CD4-positive, alpha-beta T cell treated with Interferon alpha-2 for 1 hour (primary cell): Measurements from ENCODE around the gene CILP2.

Experiments used
- DNase-seq, 2 donors: peaks; one replicate each; pipeline ENCODE4 v3.0.0-alpha.2; 2020 to 2022

CILP2 gene

DNA sequence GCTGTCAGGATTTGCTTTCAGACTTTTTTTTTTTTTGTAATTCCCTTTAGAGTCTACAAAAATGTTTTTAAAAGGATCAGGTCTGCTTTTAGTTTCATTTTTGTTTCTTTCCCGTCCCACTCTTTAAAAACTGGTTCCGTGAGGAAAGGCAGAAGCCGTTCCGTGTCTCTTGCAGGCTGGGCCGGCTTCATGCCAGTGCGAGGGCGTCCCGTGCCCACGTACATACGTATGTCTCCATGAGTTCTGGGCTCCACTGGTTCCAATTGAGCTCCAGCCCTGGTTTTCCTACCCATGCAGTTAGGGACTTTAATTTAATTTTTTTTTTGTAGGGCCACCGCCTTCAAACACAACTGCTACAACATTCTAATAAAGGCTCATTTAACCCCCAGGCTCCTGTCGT is 31.5 kb upstream of the CILP2 start:
- no peak for DNase-seq

DNA sequence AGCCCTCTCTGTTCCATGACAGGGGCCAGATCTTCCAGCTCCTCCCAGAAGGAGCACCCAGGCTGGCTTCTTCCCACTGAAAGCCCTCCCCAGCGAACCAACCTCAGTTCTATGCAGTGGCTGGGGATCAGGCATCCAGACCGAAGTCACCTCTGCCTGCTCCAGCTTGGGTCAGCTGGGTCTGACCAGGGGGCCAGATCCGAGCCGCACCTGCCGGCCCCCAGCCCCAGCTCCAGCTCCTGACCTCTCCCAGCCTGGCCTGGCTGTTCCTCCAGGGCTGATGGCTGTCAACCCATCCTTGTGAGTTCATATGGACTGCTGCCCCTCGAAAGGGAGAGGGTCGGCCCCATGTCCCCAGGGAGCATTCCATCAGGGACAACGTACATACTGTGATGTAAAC is 30.7 kb upstream of the CILP2 start:
- no peak for DNase-seq

DNA sequence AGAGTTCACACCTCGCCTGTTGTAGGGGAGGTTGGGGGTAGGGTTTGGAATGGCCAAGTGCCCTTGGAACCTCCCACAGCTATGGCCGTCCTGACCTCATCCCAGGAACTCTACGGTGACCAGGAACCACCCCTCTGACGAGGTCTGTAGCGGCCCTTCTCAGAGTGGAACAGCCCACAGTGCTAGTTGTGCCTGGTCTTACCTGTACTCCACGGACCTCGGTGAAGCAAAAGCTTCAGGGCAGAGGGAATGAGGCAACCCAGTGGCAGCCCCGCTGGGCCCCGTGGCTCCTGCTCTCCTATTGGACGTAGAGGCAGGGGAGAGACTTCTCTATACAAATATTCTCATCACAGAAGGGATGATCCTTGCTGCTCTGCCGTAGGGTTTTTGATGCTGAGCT is 29.8 kb upstream of the CILP2 start:
- DNase-seq, result no peak

DNA sequence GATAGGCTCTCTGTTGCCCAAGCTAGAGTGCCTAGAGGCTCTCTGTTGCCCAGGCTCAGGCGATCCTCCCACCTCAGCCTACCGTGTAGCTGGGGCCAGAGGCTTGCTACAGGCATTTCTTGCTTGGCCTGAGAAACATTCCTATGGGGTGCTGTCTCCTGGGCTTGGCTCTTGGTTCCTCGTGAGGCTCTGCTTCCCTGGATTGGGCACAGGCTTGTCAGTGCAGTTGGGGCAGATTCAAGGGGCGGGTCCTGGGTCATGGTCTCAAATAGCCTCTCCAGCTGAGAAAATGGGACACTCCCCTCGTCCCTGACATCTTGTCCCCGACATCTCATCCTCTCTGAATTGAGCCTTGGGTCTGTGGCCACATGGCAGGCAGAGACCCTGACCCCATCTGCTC is 27.6 kb upstream of the CILP2 start:
- DNase-seq, result no peak

DNA sequence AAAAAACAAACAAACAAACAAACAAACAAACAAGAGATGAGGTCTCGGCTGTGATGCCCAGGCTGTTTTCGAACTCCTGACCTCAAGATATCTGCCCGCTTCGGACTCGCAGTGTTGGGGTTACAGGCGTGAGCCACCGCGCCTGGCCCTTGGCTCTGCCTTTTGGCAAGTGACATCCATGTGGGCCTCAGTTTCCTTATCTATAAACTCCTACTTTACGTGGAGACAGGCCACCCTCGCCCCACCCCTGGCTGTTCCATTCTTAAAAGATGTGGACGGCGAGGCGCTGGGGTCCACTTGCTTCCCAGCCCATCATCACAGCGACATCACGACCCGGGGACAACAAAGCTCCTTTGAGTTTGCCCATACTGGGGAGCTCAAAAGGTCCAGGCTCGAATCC is 24.4 kb upstream of the CILP2 start:
- DNase-seq, result no peak

DNA sequence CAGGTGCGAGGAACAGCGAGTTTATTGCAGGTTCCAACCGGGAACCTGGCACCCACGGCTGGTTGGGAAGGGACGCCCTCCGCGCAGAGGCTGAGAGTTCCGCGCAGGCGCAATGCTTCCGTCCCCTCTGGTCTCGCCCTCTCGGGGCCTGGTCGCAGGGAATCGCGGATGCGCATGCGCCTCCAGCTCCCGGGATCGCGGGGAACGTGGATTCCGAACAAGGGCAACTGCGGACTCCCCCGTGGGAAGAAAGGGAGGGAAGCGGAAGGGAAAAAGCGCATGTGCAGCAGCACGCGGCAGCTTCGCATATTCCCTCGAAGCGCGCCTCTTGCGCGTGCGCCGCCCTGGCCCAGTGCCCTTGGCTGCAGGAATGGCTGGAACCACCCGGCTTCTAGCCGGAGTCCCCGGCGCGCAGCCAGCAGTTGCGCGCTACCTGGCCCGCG is 23.8 kb upstream of the CILP2 start:
- DNase-seq, result peak in 1 of 2 donors; percentile 24

DNA sequence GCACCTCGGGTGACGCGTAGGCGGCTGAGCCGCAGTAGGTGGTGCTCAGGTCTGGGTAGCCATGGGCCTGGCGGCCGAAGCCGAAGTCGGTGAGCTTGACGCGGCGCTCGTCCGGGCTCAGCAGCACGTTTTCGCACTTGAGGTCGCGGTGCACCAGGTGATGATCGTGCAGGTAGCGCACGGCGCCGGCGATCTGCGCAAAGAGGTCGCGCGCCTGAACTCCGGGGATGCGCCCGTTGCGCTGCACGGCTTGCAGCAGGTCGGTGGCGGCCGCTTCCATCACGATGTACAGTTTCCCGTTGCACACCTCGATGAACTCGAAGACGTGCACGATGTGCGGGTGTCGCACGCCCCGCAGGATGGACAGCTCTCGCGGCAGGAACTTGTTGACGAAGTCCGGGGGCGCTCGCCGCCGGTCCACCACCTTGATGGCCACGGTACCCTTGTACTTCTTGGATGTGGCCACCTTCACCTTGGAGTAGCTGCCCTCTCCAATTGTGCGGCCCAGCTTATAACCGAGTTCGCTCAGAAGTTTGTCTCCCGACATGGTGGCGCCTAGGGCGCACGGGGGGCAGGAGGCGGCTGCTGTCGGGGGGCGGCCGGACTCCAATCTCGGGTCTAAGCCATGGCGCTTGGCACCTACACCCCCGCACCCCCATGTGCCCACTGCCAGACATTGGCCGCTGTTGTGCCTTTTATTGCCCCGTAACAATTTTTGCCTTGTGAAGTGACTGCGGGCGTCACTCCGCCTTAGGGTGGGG is 23.0 kb upstream of the CILP2 start, which contains the start of gene TSSK6:
Gene TSSK6, minus strand, starts transcription at position 668 of the 761 bp plus-strand sequence. Its CDS starts 121 bp downstream, at position 547.
- no peak for DNase-seq

DNA sequence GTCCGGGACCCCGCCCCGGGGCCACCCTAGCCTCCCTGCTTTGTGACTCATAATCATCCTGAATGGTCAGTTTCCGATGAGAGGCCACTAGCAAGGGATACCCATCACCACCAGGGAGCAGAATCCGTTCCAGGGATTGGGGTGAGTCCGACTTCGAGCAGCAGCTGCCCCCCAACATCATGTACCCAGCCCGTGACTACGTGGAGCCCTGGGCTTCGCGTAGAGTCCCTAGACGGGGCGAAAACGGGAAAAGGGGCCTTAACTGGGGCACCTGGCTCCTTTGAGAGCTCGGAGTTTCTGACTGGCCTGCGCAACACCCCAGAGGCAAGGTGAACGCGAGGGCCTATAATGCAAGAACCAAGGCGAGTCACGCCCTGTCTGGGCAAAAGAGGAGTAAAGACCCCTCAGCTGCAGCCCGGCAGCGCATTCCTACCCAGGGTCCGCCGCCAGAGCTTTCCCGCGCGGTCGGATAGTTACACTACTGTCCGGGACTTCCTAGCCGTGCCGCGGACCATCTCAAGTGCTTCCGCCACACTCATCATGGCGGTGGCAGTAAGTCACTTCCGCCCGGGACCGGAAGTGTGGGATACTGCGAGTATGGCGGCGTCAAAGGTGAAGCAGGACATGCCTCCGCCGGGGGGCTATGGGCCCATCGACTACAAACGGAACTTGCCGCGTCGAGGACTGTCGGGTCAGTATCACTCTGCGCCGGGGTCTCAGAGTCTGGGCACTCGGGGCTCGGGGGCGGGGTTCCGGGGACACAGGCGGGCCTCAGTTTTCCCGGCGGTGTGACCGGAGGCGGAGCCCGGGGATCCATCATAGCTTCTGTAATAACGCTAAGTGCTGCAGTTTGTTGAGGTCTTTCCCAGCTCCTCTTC is 22.2 kb upstream of the CILP2 start, which contains the start of gene NDUFA13:
Gene NDUFA13, plus strand, starts transcription at position 584 of the 878 bp plus-strand sequence. Its CDS starts 14 bp downstream, at position 598.
- peak; percentile 91 to 96 for DNase-seq

DNA sequence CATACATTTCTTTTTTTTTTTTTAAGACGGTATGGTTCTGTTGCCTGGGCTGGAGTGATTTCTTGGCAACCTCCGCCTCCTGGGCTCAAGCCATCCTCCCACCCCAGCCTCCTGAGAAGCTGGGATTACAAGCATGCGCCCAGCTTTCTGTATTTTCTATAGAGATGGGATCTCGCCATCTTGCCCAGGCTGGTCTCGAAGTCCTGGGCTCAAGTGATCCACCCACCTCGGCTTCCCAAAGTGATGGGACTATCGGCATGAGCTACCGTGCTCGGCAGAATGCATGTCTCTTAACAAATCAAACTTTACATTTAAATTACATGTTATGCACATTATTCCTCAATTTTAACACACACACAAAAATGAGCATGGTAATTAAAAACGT is 20.8 kb upstream of the CILP2 start:
- DNase-seq, result no peak

DNA sequence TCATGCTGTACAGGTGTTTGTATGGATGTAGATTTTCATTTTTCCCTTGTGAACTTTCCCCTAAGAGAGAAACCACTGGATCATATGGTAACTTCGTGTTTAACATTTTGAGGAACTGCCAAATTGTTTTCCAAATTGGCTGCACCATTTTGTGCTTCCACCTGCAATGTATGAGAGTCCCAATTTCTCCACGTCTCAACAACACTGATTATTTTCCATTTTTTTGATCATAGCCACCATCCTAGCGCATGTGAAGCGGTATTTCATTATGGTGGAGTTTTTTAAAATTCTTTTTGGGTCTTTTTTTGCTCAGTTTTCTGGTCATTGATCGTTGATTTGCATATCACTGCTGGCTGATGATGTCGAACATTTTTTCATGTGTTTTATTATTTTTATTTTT is 17.1 kb upstream of the CILP2 start:
- no peak for DNase-seq

DNA sequence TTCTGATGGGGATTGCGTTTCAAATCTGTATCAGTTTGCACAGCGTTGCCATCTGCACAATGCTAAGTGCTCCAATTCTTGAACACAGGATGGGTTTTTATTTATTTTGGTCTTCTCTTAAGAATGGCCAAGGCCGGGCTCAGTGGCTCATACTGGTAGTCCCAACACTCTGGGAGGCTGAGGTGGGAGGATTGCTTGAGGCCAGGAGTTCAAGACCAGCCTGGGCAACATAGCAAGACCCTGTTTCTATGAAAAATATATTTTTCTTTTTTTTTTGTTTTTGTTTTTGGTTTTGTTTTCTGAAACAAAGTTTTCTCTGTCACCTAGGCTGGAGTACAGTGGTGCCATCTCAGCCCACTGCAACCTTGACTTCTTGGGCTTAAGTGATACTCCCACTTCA is 14.9 kb upstream of the CILP2 start:
- no peak for DNase-seq

DNA sequence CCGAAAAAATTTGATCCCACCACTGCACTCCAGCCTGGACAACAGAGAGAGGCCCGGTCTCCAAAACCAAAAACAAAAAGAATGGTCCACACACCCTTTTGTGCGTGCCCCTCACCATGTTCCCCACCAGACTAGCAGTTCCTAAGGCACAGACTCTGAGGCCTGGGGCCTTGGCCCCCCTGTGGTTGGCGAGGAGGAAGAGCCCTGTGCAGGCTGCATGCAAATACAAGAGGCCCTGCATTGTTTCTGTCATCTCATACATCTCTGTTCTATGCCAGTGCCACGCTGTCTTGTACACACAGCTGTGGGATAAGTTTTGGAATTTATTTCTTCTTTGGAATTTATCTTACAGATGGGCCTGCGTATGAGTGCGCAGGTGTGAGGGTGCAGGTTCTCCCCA is 14.0 kb upstream of the CILP2 start:
- DNase-seq, result no peak

DNA sequence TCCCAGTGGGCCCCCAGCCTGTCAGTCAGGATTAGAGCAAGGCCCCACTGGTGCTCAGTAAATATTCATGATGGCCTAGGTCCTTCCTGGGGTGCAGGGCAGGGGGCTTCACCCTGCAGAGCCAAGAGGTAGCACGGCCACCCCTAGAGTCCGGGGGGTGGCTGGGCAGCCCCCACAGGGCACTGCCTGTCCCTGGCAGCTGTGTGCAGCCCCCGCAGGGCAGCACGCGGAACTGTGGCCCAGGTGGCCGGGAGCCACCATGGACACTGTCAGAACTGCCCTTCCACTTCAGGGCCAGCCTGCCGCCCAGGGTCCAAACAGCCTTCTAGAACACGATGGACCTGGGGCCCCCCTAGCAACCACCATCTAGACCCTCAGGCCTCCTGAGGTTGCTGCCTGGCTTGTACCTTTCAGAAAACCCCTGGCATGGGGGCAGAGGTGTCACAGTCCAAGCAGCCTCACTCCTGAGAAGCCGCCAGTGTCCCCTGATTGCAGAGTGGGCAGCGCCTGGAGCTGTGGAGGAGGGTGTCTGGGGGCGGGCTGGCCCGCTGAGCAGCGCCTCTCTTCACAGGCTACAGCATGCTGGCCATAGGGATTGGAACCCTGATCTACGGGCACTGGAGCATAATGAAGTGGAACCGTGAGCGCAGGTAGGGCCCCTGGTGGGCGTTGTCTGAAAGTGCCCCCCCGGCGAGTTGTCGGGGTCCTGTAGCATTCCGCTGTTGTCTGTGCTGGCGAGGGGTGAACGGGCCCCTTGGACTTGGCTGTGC is 12.3 kb upstream of the CILP2 start:
- DNase-seq, result no peak

DNA sequence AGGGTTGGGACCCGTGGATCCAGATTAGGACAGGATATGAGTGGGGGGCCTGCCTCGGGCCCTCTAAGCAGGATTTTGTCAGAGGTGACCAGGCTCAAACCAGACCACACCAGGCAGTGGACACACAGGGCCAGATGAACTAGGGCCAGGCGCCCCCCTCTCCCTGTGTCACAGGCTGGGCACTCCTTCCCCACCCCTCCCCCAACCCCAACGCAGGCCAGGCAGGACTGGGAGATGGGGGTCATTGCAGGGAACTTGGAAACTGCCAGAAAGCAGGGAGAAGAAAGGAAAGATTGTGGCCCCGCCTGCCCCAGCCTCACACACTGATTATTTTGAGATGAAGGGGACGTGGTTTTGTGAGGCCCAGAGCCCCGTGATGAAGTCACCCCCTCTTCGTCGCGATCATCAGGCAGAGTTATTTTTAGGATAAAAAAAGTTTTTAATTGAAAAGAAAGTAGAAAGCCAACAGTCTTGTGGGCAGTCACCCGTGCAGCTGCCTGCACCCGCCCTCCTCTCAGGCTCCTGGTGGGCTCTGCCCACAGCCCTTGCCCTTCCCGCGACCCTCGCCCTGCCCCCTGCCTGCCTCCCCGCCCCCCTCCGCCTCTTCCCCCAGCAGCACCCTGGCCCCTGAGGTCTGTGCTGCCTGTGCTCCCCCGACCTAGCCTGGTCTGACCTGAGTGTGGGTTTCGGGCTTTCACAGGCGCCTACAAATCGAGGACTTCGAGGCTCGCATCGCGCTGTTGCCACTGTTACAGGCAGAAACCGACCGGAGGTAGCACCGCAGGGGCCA is 11.3 kb upstream of the CILP2 start:
- DNase-seq, result no peak

DNA sequence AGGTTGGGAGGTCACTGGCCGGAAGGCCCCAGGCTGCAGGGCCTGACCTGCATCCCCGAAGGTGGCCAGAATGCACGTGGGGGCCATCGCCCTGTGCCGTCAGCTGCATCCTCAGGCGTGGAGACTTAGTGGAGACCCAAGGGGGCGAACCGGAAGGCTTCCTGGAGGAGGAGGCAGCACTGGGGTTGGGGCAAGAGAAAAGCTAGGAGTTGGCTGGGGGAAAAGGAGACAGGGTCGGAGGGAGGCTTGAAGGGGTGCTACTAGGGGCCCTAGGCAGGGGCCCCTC is 10.8 kb upstream of the CILP2 start:
- no peak for DNase-seq

DNA sequence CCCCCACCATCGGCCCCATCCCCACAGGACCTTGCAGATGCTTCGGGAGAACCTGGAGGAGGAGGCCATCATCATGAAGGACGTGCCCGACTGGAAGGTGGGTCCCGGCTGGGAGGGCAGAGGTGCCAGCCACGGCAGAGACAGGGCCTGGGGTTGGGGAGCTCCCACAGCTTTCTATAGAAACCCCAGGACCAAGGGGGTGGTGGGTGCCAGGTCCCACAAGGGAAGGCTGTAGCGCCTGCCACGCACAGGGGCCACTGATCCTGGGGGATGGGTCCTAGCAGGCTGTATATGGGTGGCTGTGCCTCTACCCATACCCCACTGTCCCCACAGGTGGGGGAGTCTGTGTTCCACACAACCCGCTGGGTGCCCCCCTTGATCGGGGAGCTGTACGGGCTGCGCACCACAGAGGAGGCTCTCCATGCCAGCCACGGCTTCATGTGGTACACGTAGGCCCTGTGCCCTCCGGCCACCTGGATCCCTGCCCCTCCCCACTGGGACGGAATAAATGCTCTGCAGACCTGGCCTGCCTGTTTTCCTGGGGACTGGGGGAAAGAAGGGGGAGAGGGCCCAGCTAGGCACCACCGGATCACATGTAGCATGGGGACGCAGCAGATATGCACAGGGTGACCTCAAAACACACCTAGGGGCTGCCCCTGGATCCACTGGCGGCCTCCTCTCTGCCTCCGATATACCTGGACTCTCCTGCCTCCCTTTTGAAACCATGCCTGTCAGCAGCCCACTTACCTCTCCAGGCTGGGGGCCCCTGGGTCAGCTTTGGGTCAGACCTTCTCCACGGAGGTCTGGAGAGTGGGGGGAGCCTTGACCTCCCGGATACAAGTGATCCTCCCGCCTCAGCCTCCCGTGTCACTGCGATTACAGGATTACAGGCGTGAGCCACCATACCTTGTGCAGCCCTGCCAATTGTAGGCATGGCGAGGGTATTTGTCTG is 10.1 kb upstream of the CILP2 start:
- DNase-seq, result no peak

DNA sequence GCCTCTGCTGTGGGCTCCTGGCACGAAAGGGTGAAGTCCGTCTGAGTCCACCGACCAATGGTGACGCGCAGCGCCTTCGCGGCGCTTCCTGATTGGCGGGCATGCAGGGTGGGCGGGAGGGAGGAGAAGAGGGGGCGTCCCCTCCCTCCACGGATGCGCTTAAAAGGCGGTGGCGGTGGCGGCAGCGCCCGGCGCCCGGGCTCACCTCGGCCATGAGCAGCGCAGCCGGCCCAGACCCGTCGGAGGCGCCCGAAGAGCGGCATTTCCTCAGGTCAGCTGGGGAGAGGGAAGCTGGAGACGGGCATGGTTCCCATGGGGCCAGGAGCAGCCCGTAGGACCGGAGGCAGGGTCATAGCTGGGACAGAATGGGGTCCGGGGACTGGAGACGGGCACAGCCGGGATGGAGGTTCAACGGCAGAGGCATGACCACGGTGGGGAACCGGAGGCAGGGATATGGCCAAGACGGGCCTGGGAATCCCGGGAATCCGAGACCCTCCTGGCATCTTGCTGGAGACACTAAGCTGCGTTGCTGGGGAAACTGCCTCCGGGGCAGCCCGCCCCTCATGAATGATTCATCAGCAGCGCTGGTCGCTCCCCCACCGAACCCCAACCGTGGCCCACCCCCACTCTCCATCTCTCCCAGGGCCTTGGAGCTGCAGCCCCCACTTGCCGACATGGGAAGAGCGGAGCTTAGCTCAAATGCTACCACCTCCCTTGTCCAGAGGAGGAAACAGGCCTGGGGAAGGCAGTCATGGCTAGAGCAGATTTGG is 9.2 kb upstream of the CILP2 start, which contains the start of gene YJEFN3:
Gene YJEFN3, plus strand, starts transcription at position 191 of the 770 bp plus-strand sequence. Its CDS starts 22 bp downstream, at position 213.
- DNase-seq, result no peak

DNA sequence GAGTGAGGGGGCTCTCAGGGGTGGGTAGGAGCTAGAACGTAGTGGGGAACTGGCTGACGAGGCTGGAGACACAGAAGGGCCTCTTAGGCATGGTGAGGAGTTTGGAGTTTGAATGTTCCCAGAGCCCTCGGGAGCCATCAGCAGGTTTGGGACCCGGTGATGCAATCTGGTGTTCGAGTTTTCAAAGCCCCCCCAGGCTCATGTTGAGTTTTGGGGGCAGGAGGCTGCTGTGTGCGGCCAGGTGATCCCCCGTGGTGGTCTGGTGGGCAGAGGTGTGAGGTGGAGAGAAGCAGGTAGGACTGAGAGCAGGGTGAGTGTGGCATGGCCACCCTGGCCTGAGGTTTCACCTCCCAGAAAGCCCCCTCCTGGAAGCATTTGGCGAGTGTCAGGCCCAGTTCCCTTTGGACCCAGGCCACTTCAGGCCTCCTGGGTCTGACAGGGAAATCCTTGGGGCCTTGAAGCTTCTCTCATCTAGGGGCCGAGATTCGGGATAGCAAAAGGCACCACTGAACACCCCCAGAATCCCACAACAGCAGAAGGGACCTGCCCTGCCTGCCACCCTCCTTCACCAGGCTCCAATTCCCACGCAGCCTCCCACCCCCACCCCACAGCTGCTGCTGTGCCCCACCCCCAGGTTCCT is 8.2 kb upstream of the CILP2 start:
- no peak for DNase-seq

DNA sequence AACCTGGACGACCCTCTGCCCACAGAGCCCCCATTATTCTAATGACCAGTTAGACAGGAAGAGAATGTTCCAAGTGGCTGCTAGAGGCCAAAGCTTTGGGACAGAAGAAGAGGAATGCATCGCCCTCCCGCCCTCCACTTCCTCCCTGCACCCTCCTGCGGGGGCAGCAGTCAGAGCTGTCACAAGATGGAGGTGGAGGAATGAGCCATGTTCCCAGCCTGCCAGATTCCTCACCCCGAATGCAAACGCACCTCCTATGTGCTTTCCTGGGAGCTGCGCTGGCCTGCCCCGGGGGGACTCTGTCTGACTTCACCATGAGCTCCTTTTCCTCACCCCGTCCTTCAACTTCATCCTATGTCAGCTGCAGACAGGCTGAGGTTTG is 7.7 kb upstream of the CILP2 start:
- no peak for DNase-seq

DNA sequence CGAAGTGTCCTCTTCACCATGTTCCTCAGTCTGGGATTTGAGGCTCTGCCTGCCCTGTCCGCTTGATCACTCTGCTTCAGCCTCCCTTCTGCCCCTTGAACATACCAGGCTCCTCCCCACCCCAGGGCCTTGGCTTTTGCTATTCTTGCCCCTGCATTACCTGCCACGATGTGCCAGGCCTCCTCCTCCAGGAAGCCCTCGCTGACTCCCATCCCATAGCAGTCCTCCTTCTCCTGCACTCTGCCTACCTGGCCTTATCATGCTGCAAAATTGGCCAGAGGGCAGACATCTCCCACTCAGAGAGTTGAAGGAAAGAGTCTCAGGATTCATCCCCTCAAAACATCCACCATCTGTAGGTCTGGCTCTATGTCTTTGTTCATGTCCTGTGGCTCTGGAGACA is 7.2 kb upstream of the CILP2 start:
- DNase-seq, result no peak
